ENCODE results near the gene SIAH1.

DNA sequence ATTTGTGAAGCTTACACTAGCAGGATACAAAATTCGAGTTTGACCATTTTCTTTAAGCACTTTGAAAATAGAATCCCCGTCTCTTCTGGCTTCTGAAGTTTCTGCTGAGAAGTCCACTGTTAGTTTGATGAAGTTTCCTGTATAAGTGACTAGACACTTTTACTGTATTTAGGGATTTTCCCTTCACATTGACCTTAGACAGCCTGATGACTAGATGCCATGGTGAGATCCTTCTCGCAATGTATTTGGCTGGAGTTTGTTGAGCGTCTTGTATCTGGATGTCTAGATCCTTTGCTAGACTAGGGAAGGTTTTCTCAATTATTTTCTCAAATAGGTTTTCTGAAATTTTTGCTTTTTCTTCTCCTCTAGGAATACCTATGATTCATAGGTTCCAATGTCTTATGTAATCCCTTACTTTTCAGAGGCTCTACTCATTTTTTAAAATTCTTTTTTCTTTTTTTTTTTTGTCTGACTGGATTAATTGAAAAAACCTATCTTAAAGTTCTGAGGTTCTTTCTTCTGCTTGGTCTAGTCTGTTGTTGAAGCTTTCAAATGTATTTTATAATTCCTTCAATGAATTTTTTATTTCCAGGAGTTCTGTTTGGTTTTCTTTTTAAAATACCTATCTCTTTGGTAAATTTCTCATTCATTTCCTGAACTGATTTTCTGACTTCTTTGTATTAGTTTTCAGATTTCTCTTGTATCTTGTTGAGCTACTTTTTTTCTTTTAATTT lies 74.1 kb downstream of the SIAH1 start:
- TF ChIP-seq, protein P1, sequence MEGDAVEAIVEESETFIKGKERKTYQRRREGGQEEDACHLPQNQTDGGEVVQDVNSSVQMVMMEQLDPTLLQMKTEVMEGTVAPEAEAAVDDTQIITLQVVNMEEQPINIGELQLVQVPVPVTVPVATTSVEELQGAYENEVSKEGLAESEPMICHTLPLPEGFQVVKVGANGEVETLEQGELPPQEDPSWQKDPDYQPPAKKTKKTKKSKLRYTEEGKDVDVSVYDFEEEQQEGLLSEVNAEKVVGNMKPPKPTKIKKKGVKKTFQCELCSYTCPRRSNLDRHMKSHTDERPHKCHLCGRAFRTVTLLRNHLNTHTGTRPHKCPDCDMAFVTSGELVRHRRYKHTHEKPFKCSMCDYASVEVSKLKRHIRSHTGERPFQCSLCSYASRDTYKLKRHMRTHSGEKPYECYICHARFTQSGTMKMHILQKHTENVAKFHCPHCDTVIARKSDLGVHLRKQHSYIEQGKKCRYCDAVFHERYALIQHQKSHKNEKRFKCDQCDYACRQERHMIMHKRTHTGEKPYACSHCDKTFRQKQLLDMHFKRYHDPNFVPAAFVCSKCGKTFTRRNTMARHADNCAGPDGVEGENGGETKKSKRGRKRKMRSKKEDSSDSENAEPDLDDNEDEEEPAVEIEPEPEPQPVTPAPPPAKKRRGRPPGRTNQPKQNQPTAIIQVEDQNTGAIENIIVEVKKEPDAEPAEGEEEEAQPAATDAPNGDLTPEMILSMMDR (IDR thresholded peaks at IDR 0.05): no peak
- no peak for TF ChIP-seq POLR2A (IDR thresholded peaks at IDR 0.05; ENCODE audit: low read depth)
